Stimulated activated memory B cell treated with anti-CD40 and anti-IgM and Interleukin-4, amounts not matched to agents 10 μg/mL and 1 μg/mL and 100 μg/mL, for 72 hours (primary cell): Measurements from ENCODE around the gene TOE1.
"Not testable (repeated sequence)": the region's sequence is repeated elsewhere in the genome, so short reads cannot be mapped to it uniquely, and the experiment has no call there.

Experiments used
- ATAC-seq: fragments of 150-1000 bp; cut with Tn5 transposase; 2 replicates; pipeline ENCODE4 v1.10.0; 2021
- H3K27ac Mint-ChIP-seq: one replicate; pipeline ENCODE4 v1.8.0; 2022; ENCODE audit warnings: mild to moderate bottlenecking, mixed read lengths
- H3K27me3 Mint-ChIP-seq: one replicate; pipeline ENCODE4 v1.8.0; 2022; ENCODE audit warnings: mixed read lengths
- H3K36me3 Mint-ChIP-seq: one replicate; pipeline ENCODE4 v1.8.0; 2022; ENCODE audit warnings: mixed read lengths
- H3K4me1 Mint-ChIP-seq: one replicate; pipeline ENCODE4 v1.8.0; 2022; ENCODE audit warnings: mixed read lengths
- H3K4me3 Mint-ChIP-seq: one replicate; pipeline ENCODE4 v1.8.0; 2022; ENCODE audit warnings: mild to moderate bottlenecking, moderate library complexity, mixed read lengths
- H3K9me3 Mint-ChIP-seq: one replicate; pipeline ENCODE4 v1.8.0; 2022; ENCODE audit warnings: mixed read lengths

The TOE1 gene

DNA sequence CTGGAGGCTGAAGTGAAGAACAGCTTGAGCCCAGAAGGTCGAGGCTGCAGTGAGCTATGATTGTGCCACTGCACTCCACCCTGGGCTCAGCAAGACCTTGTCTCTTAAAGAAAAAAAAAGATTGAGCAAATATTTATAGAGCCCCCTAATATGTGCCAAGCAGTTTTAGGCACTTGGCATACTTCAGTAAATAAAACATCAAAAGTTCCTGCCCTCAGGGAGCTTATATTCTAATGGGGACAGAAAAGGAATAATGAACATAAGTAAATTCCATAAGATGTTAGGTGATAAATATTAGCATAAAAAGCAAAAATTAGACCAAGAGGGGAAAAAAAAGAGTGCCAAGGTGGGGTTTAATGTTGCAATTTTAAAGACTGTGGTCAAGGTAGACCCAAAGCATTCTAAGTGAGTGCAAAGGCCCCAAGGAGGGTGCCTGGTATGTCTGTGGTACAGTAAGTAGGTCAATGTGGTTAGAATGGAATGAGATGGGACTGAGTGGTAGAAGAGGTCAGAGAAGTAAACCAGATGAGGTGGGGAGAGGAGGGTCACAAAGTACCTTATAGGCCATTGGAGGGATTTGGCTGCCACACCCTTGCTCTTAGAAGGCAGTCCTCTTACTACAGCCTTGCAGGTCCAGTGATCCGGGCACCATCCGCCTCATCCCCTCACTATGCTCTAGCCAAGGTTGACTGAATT is 2.2 kb upstream of the TOE1 start:
- H3K4me1 Mint-ChIP-seq = peaks cover 58% of the 10 kb centered on the region
- no peaks in the 10 kb centered on the region for H3K27me3 Mint-ChIP-seq
- H3K4me3 Mint-ChIP-seq = no peak overlapping the region
- no peak overlapping the region for H3K27ac Mint-ChIP-seq
- ATAC-seq = no peak
- no peaks in the 10 kb centered on the region for H3K9me3 Mint-ChIP-seq
- peaks cover 27% of the 10 kb centered on the region for H3K36me3 Mint-ChIP-seq

DNA sequence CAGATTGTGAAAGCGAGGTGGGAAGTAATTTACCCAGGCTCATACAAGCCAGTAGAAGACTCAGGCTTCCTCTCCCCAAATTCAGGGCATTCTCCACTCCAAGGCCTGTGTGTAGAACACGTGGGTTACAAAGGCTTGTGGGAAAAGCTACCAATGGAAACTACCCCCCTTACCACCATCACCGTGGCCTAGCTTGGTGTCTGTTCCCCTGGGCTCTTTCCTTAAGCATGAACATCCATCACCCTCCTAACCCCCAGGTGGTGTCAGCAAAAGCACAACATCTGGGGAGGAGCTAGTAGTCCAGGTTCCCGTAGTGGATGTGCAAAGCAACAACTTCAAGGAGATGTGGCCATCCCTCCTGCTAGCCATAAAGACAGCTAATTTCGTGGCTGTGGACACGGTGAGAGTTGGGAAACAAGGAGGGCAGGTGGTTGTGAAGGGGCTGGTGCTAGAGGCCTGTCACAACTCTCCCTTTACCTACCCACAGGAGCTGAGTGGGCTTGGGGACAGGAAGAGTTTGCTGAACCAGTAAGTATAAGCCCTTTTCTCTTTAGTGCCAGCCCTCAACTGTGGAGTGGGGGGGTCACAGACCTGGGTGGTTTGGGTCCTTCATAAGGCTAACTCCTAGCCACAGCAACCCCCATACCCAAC is 971 bp downstream of the TOE1 start:
- no peak for ATAC-seq
- Mint-ChIP-seq H3K4me3 (peak overlapping the region; percentile 95), H3K36me3 (peaks cover 36% of the 10 kb centered on the region), H3K4me1 (peaks cover 44% of the 10 kb centered on the region), H3K9me3 (no peaks in the 10 kb centered on the region), H3K27ac (peak overlapping the region; percentile 97), H3K27me3 (no peaks in the 10 kb centered on the region)

DNA sequence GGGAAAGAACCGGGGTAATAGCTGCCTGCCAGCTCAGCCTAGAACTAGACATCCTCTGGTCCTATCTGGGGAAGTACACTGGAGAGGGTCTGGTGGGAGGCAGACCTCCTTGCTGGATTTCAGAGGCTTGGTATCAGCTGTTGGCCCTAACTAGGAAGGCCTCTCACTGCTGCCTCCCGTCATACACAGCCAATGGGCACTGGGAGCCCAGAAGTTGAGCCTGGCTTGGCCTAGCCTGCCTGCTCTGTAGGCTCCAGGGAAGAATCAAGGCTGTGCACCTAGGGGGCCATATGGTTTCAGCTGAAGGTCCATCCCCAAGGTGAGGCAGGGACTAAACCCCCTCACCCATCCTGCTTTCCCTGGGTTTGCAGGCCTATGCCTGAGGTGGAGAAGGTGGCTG is 4.5 kb downstream of the TOE1 start:
- Mint-ChIP-seq H3K4me3 (no peak overlapping the region), H3K9me3 (no peaks in the 10 kb centered on the region), H3K27me3 (no peaks in the 10 kb centered on the region), H3K27ac (no peak overlapping the region), H3K36me3 (peaks cover 27% of the 10 kb centered on the region), H3K4me1 (peaks cover 32% of the 10 kb centered on the region)
- no peak for ATAC-seq

DNA sequence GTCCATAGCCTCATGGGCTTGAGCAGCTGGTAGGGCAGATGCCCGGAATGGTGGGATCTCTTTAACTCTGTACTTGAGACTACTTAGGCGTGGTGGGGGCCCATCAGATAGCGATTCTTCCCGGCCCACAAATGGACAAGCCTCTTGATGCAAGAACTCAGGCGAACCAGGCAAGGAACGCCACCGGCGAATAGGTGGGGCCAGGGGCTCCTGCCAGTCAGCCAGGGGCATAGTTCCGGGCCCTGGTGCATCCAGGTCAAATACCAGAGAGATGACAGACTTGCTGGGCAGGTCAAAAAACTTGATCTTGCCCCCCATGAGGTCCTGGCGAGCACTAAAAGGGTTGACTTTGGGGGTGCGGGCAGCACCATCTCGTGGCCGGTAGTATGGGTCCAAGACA is 5.0 kb downstream of the TOE1 start:
- Mint-ChIP-seq H3K27ac (no peak overlapping the region), H3K4me1 (peaks cover 28% of the 10 kb centered on the region), H3K27me3 (no peaks in the 10 kb centered on the region), H3K4me3 (no peak overlapping the region), H3K36me3 (peaks cover 27% of the 10 kb centered on the region), H3K9me3 (no peaks in the 10 kb centered on the region)
- no peak for ATAC-seq

DNA sequence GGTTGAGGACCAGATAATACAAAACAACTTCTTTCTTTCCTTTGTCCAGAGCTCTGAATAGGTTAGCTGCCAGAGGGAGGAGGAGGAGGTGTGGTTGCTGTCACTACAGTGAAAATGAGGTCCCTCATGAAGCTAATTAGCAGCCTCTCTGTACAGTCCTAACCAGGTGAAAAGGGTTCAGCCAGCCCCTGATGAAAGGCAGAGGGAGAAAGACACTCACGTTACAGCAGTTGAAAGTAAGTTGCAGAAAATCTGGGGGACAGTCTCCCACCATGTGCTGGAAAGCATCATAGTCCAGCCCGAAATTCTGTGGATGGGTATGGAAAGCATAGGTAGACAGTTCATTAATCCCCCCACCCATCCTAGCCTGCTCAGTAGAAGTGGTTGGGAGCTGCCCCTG is 6.5 kb downstream of the TOE1 start:
- no peak overlapping the region for H3K4me3 Mint-ChIP-seq
- no peak for ATAC-seq
- peaks cover 27% of the 10 kb centered on the region for H3K36me3 Mint-ChIP-seq
- H3K4me1 Mint-ChIP-seq = peaks cover 16% of the 10 kb centered on the region
- peak overlapping the region; percentile 32 for H3K27ac Mint-ChIP-seq
- no peaks in the 10 kb centered on the region for H3K27me3 Mint-ChIP-seq
- no peaks in the 10 kb centered on the region for H3K9me3 Mint-ChIP-seq

DNA sequence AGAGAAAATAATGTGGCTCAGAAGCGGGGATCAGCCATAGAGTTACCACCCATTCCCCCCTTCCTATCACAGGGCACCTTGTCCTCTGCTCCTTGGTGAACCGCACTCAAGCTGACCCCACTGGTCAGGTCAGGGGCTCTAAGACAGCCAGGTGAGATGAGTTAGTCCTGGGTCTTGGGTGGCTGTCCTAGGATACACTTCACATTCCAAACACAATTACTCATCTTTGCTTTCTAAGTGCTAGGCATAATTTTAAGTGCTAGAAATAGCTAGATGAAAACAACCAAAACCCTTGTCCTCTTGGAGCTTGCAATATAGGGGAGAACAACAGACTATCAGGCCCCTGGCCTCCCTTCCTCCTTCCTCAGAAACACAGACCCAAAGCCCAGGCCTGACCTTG is 8.1 kb downstream of the TOE1 start:
- peaks cover 7% of the 10 kb centered on the region for H3K4me1 Mint-ChIP-seq
- H3K27ac Mint-ChIP-seq = peak overlapping the region; percentile 35
- no peaks in the 10 kb centered on the region for H3K27me3 Mint-ChIP-seq
- H3K4me3 Mint-ChIP-seq = no peak overlapping the region
- H3K9me3 Mint-ChIP-seq = no peaks in the 10 kb centered on the region
- ATAC-seq = no peak
- peaks cover 17% of the 10 kb centered on the region for H3K36me3 Mint-ChIP-seq

DNA sequence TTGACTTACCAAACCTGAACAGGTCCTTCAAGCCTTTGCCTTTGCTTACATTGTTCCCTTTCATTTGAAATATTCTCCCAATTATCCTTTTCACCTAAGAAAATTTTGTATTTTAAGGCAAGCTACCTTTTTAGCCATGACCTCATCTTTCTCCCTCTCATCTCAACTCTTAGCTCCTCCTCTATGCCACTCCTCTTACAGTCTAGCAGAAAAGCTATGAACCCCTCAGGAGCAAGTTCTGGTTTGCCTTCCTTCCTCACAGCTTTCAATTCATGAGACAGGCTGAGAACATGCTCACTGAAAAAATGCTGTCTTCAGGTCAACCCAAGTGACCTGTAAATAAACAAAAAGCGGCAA is 8.6 kb downstream of the TOE1 start:
- Mint-ChIP-seq H3K4me3 (no peak overlapping the region), H3K9me3 (no peaks in the 10 kb centered on the region), H3K27ac (peak overlapping the region; percentile 35), H3K27me3 (no peaks in the 10 kb centered on the region), H3K36me3 (peaks cover 14% of the 10 kb centered on the region), H3K4me1 (peaks cover 7% of the 10 kb centered on the region)
- ATAC-seq = no peak

DNA sequence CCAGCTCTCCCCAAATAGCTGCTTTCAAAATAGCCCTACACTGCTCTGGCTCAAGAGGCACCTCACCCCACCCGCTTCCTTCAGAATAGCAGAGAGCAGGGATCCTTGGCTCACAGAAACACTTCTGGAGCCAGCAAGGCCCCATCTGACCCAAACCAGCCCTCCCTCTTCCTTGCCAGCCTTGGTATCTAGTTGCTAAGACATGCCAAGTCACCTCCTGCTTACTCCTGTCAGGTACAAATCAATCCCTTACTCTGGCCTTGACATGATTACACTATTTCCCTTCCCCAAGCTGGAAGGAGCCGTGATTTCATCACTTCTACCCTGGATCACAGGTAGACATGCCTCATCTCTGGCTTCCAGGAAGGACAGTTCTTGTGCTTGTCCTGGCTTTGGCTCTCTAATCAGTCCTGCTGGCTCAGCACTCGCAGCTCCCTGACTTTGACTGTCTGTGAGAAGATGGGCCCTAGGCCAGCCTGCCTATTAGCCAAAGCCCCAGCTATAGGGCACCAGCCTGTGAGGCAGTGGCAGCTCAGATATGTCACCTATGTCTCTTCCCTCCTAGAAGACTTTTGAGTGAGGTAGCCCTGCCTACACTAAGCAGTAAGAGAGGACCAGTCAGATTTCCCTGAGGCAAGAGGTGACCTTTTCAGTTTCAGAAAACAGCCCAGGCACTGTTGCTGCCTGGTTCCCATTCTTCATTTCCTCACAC is 9.2 kb downstream of the TOE1 start:
- Mint-ChIP-seq H3K9me3 (no peaks in the 10 kb centered on the region), H3K27me3 (no peaks in the 10 kb centered on the region), H3K4me1 (peaks cover 7% of the 10 kb centered on the region), H3K4me3 (no peak overlapping the region), H3K36me3 (peaks cover 14% of the 10 kb centered on the region), H3K27ac (peak overlapping the region; percentile 35)
- peak; percentile 74 for ATAC-seq

DNA sequence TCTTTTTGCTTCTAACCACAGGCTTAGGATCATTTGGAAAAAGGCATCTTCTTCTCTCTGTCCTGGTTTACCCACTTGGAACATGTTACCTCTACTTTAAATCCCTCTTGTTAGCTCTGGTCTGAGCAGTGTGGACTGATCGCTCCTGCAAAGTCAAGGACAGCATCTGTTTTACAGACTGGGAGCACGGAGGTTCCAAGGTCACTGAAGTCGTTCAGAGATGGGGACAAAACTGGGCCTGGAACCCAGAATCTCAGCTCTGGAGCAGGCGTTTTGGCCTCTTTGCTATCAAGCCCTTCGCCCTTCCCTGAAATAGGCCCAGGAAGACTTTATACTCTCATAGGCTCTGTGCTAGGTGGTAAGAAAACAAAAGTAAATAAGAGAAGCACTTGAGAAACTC is 11.5 kb downstream of the TOE1 start:
- Mint-ChIP-seq H3K36me3 (no peaks in the 10 kb centered on the region), H3K27ac (no peak overlapping the region), H3K4me1 (peaks cover 17% of the 10 kb centered on the region), H3K27me3 (no peaks in the 10 kb centered on the region), H3K9me3 (no peaks in the 10 kb centered on the region), H3K4me3 (no peak overlapping the region)
- ATAC-seq = no peak

DNA sequence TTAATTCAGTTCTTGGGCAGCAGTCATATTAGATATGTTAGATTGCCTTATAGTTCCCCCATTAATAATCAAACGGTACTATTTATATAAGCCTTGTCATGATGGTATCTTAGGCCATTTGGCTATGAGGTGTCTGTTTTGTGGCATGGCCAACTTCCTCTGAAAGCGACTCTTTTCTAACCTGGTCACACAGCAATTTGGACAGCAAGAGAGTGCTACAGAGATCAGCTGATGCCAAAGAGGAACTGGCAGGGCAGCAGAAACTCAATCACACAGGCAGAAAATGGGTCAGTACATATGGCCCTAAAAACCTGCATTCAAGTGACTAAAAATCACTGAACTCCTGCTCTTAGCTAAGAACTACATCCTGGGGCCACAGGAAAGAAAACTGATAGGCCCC is 13.7 kb downstream of the TOE1 start:
- Mint-ChIP-seq H3K36me3 (peaks cover 5% of the 10 kb centered on the region), H3K27ac (no peak overlapping the region), H3K4me1 (peaks cover 18% of the 10 kb centered on the region), H3K4me3 (no peak overlapping the region), H3K27me3 (no peaks in the 10 kb centered on the region), H3K9me3 (no peaks in the 10 kb centered on the region)
- no peak for ATAC-seq

DNA sequence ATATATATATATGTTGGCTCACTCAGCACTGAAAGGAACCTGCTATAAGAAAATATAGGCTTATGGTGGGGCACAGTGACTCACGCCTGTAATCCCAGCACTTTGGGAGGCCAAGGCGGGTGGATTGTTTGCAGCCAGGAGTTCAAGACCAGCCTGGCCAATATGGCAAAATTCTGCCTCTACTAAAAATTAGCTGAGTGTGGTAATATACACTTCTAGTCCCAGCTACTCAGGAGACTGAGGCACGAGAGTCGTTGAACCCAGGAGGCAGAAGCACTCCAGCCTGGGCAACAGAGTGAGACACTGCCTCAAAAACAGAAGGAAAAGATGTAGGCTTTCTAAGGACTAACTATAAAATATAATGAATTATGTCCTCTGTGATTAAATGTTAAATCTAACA is 14.9 kb downstream of the TOE1 start:
- Mint-ChIP-seq H3K36me3 (peaks cover 5% of the 10 kb centered on the region), H3K4me3 (no peak overlapping the region), H3K27ac (no peak overlapping the region), H3K9me3 (no peaks in the 10 kb centered on the region), H3K27me3 (no peaks in the 10 kb centered on the region), H3K4me1 (peaks cover 12% of the 10 kb centered on the region)
- ATAC-seq = no peak

DNA sequence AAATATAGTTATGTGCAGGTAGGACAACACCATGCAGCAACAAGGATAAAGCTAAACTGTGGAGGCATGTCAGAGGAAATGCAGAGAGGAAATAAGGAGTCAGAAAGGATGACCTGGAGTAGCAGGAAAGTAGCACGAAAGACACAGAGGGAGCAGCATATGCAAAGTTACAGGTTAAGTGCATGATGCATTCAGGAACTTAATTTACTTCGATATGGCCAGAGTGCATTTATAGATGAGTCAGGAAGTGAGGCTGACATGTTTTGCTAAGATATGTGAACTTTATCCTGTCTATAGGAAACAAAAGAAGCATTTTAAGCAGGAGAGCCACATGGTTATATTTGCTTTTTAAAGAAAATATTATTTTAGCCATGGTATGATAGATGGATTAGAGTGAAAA is 15.7 kb downstream of the TOE1 start:
- Mint-ChIP-seq H3K36me3 (peaks cover 5% of the 10 kb centered on the region), H3K4me3 (no peak overlapping the region), H3K27me3 (no peaks in the 10 kb centered on the region), H3K27ac (peak overlapping the region; percentile 58), H3K9me3 (no peaks in the 10 kb centered on the region), H3K4me1 (peaks cover 17% of the 10 kb centered on the region)
- ATAC-seq = no peak

DNA sequence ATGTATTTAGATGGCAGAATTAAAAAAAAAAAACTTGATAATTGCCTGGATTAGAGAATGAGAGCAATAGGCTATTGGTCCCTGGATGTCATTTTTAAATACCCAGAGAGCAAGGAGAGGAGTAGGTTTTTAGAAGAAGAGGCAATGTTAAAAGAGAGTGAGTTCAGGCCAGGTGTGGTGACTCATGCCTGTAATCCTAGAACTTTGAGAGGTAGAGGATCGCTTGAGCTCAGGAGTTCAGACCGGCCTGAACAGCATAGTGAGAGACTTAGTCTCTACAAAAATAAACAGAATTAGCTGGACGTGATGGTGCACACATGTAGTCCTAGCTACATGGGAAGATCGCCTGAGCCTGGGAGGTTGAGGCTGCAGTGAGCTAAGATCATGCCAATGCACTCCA is 16.2 kb downstream of the TOE1 start:
- Mint-ChIP-seq H3K4me3 (no peak overlapping the region), H3K36me3 (peaks cover 5% of the 10 kb centered on the region), H3K4me1 (peaks cover 17% of the 10 kb centered on the region), H3K27me3 (no peaks in the 10 kb centered on the region), H3K27ac (peak overlapping the region; percentile 58), H3K9me3 (no peaks in the 10 kb centered on the region)
- ATAC-seq = no peak

DNA sequence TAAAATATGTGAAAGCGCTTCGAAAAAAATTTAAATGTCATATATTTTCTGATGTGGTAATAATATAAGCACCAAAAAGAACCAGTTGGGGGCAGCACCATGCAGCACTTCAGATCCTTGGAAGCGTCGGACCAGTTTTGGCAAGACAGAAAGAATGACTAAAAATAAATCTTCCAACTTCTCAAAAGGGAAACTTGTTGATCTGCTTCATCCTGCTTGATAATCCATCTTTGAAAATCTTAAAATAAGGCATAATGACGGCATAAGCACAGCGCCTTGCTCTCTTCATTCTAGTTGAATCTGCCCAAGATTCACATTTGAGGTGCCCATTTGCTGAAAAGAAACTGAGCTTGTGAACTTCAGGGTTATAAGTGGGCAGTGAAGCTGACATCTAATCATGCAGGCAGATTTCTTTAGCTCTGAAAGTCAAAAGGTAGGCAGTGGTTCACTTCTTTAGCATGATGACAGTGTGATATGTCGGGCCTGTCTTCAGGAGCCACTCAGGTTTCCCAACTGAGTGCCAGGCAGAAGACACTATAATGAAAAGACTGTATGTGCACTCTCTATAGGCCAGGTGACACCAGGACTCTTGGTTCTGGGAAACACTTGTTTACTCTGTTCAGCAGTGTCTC is 20.0 kb downstream of the TOE1 start:
- peak overlapping the region; percentile 40 for H3K27ac Mint-ChIP-seq
- H3K9me3 Mint-ChIP-seq = no peaks in the 10 kb centered on the region

DNA sequence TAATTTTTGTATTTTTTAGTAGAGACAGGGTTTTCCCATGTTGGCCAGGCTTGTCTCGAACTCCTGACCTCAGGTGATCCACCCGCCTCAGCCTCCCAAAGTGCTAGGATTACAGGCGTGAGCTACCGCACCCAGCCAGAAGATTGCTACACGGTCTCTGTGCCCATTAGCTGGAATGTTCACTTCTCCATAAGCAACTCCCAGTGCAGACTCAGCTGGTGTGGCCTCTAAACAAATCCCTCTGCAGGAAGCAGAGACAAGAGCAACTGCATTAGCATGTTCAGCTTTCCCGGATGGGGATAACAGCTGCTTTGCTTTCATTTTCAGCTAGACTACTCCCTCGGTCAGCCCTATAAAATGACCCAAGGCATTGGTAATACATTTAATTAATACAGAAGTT is 21.0 kb downstream of the TOE1 start:
- H3K36me3 Mint-ChIP-seq = not testable (repeated sequence)
- peaks cover 18% of the 10 kb centered on the region for H3K4me1 Mint-ChIP-seq

More for the DNA sequence above, 20.0 kb downstream of the TOE1 start:
- Mint-ChIP-seq H3K36me3 (peaks cover 5% of the 10 kb centered on the region), H3K27me3 (no peaks in the 10 kb centered on the region), H3K4me3 (no peak overlapping the region), H3K4me1 (peaks cover 20% of the 10 kb centered on the region)
- ATAC-seq = no peak

More for the DNA sequence above, 21.0 kb downstream of the TOE1 start:
- not testable (repeated sequence) for H3K27me3 Mint-ChIP-seq, H3K4me3 Mint-ChIP-seq, ATAC-seq, H3K9me3 Mint-ChIP-seq
- peak overlapping the region; percentile 24 for H3K27ac Mint-ChIP-seq
